Spleen (tissue), 7 donors: ENCODE results near the gene TTLL5.

ENCODE experiments used
- POLR2AphosphoS5 ChIP-seq, 3 donors: sonication (generic); formaldehyde crosslinking; IDR thresholded peaks; one replicate each; pipeline ENCODE4 v1.5.1; 2017; ENCODE audit warnings: antibody characterized with exemption in 3 of 3
- TF ChIP-seq, protein P1 (sequence below), 11 experiments: fragments of 200-600 bp in 7 of 11; fragments of 450-650 bp in 4 of 11; sonication (generic) in 4 of 11; IDR thresholded peaks in 8 of 11; conservative IDR thresholded peaks in 3 of 11; 1 replicate in 7 of 11; 2 replicates in 4 of 11; pipeline versions ENCODE4 v1.4.0 to v1.8.0; 2016 to 2021; ENCODE audit warnings: antibody characterized with exemption in 11 of 11, inconsistent platforms in 4 of 11, mild to moderate bottlenecking in 1 of 11
- donor health status: DM: no; HTN: no; CAD: no; lungs with moderate emphysema.
- donor health status: DM: no; HTN: no; CAD: no.
- donor health status: DM: no; HTN: no; CAD: no.

- TF ChIP-seq, protein P1, sequence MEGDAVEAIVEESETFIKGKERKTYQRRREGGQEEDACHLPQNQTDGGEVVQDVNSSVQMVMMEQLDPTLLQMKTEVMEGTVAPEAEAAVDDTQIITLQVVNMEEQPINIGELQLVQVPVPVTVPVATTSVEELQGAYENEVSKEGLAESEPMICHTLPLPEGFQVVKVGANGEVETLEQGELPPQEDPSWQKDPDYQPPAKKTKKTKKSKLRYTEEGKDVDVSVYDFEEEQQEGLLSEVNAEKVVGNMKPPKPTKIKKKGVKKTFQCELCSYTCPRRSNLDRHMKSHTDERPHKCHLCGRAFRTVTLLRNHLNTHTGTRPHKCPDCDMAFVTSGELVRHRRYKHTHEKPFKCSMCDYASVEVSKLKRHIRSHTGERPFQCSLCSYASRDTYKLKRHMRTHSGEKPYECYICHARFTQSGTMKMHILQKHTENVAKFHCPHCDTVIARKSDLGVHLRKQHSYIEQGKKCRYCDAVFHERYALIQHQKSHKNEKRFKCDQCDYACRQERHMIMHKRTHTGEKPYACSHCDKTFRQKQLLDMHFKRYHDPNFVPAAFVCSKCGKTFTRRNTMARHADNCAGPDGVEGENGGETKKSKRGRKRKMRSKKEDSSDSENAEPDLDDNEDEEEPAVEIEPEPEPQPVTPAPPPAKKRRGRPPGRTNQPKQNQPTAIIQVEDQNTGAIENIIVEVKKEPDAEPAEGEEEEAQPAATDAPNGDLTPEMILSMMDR (IDR thresholded peaks at IDR 0.05 in 8 of 11, conservative IDR thresholded peaks at IDR 0.05 in 3 of 11), result no peak
- peak in 1 of 3 donors; percentile 27 for TF ChIP-seq POLR2AphosphoS5 (IDR thresholded peaks at IDR 0.05)
Measured at GRCh38 chr14:75646762-75647161, 14.3 kb upstream of the TTLL5 start.
